SK-MEL-5 (cell line): ENCODE results near the gene MAST4. TPM values are rescaled to one million over a fixed set of nuclear protein-coding genes. Genes with fewer than 3 reads are reported as not detected.
"Not testable (repeated sequence)": the region's sequence is repeated elsewhere in the genome, so short reads cannot be mapped to it uniquely, and the experiment has no call there.

Experiments used
- DNase-seq: peaks from one replicate; pipeline ENCODE4 v3.0.0-alpha.2; 2016; ENCODE audit warnings: low read depth, low spot score
- in situ Hi-C: cut with HindIII; loops from 2 replicates; pipeline ENCODE4 v1.10.0; 2016; ENCODE audit warnings: low sequenced_read_pairs, high pct_unique_total_duplicates, low pct_unique_long_range_greater_than_20kb
- total RNA-seq: library from RNA; depleted of rRNA; stranded (reverse); fragments of >200 nt; shearing (Covaris generic); gene quantifications from 2 replicates; pipeline ENCODE4 v1.2.3, GENCODE V29; 2014

The MAST4 gene
- total RNA-seq, 1 experiment from 2014 or later: 1.6 TPM

DNA sequence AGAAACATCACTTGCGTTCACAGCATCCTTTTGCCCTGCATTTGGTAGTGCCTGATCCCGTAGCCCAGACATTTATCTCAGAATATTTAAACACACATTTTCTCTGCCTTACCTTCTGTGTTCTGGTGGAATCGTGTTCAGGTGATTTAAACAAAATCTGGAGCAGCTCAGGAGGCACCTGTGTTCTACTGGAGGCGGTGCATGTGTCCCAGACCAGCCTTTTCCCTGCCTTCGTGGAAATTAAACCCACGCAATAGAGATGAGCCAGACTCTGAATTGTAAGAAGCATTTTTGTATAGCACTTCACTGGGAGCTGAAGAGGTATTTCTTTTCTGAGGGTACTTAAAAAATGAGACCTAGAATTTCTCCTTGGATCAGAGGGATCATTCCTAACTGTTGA is 212.5 kb downstream of the MAST4 start:
- no peak for DNase-seq
- in situ Hi-C loops: no loop called here

DNA sequence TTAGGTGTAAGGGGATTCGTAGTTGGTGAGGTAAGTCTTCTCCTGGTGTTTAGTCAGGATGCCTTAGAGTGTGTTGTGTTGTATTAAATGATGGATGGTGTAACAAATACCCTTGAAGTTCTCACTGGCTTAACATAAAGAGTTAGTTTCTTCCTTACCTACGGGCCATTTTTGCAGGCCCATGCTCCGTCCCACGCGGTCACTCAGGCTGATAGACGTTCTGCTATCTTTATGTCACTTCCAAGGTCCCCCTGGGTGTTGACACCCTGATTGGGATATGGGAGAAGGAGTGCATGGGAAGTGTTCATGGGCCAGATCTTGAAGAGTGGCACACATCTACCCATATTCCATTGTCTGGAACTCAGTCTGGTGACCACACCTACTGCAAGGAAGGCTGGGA is 214.0 kb downstream of the MAST4 start:
- no peak for DNase-seq
- in situ Hi-C loops: no loop called here

DNA sequence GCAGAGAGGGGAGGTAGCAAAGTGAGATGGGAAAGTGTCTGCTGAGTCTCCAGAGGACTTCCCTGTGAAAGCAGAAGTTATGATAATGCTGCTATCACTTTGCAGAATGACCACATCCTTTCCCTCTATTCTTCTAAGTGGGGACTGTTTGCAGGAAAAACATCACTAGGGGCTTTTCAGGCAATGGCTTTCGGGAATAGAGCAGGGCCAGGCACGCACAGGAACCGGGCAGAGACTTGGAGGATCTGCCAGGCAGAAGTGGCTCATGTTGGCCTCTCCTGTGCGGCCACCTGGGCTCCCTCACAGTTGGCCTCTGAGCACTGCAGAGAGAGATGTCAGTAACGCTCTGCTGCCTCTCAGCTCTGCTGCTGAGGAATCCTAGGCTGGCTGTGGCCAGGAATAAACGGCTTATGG is 214.7 kb downstream of the MAST4 start:
- no peak for DNase-seq
- in situ Hi-C loops: no loop called here

DNA sequence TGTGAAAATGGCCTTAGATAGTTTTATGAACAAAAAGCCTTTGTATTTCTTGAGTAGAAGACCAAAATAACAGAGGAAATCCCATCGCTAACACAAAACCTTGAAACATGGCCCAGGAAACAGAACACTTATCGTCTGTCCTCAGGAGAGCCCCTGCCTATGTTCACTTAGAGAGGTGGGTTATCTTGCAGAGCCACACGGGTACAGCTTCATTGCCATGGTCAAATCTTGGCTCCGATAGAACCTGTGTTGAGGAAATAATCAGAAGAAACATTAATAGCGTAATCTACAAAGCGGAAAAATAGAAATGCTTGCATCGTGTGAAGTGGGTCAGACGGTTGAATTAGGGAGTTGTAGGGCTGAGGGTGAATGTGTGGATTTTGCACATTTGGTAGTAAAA is 216.1 kb downstream of the MAST4 start:
- DNase-seq: no peak
- in situ Hi-C loops: no loop called here

DNA sequence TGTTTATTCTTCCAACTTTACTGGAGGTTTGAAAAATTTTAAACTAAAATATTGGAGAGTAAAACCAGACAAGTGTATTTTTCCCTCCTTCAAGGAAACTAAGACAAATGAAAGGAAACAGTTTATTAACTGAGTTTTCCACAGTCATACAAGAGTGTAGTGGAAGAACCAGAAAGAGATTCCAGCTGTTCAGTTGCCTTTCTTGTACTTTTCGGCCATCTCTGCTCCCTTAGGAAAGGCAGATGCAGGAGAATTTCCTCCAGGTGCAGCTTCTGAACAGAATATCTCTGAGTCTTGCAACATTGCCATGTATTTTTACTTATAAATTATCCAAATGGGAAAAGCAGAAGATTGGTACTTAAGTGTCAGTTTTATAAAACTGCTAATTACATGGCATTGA is 217.1 kb downstream of the MAST4 start:
- in situ Hi-C loops: no loop called here
- DNase-seq: no peak

DNA sequence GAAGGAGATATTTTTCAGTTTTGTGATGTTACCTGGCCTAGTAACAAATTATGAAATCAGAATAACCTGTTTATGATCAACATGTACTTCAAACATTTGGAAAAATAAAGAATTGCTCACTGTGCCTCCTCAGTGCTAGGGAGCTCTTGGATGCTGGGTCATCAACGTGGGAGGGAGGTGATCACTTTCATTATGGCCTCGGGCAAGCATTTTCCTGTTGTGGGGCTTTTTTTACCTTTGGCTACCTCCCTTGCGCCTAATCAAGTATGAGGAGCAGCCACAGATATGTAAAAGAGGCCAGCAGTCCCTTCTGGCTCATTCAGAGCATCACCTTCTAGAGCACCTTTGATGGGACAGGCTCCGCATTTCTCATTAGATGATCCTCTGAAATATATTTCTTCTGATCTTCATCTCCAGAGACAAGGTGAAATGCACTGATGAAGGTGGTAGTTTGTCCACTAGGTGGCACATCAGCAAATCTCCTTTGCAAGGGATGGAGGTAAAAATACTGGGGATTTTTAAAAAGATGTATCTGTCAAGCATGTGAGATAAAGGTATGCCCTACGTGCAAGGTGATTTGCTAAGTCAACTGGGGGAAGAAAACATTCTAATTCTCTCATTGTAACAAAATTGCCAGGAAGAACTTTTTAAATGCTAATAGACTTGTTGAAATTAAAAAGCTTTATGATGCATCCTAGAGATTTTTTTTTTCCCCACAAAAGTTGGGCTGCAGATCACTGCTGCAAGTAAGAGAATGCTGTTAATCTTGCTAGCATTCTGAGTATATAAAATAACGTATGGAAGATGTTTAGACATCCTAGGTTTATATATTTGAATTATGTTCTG is 218.2 kb downstream of the MAST4 start:
- peak; percentile 61 for DNase-seq
- in situ Hi-C loops: no loop called here

DNA sequence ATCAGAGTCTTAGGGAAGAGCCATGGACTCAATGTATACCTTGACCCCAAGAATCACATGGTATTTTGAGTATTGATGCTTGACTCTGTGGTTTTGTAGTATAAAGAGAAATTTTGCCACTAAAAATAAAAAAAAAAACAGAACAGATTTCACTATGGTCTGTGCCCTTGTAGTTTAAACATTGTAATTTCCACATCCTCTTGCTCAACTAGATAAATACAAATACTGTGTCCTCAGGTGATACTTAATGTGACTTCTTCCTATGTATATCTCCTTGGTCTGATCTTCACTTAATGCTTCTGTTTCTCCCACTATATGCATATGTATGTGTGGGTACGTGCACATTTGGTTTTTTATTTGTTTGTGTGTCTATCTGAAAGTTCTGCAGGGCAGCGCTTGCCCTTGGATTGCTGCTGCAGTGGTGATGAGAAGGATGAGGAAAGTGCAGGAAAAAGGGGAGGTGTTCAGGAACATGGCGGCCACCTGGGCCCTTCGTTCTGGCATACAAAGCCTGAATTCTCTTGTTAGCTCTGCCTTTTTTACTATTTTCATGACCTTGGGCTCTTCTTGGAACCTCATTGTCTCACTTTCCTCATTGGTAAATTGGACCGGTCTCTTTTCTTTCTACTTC is 222.2 kb downstream of the MAST4 start:
- DNase-seq: no peak
- in situ Hi-C loops: no loop called here

DNA sequence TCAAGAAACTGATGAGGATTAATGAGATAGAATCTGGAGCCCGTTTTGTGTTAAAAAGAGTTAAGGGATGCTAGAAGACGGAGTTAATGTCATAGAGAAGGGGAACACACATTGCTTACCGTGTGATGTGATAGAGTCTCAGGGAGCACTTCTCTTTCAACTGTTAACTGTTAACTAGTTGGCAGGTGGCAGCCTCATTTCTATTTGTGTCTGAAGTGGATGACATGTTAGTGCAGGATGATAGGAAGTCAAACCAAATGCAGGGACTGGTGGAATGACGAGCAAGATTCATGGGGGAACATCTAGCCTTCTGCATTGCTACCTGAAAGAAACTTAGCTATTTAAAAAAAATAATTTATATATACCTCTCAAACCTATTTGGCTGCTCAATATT is 222.7 kb downstream of the MAST4 start:
- no peak for DNase-seq
- in situ Hi-C loops: no loop called here

DNA sequence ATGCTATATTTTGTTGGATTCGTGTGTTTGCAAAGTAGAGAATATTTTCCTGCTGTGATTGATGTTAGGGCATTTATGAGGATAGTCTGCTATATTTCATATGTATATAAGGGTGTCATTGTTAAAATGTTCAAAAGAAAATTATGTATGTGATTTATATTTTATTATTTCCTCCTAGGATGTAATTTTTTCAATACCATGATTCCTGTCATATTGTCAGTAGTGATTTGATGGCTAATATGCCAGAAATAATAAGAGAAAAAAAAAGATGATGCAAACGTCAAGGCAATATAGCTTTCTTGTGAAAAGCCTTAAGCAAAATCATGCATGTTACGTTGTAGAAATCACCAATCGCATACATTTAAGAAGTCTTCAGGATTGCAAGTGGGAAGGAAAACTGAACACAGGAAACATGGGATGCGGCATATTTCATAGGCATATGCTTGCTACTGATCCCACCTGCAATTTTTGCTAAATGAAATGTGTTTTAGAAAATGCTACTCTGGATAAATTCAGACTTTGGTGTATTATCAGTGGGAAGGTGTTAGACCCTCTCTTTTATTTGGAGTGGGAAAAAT is 224.5 kb downstream of the MAST4 start:
- in situ Hi-C loops: no loop called here
- no peak for DNase-seq

DNA sequence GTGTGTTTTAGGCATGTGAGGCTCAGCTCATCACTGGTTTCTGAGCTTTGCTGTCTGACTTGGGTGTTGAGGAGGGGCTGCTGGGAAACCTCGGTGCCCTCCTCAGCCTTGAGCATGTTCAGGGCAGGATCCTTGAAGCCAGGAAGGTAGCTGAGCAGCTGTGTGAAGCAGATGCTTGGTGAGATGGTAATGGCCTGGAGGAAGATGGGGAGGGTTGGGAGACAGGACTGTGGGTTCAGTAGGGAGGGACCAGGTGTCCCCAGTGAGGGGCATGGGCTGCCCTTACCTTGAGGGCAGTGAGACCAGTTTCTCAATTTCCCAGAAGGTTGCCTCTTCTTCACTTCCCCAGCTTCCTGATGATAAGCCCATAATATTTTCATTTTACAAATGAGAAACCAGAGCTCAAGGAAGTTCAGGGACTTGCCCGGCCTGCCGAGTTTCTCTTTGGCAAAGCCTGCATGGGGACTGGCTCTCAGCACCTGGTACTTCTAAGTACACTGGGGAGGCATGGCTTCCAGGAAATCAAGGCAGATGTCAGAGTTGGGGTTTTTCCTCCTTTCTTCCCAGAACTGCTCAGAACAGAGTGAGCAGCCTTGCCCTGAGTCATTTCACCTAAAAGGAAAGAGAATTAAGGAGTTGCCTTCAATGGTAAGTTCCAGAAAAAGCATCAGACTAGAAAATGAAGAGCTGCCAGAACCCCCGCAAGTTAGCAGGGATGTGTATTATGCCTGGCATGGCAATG is 225.7 kb downstream of the MAST4 start:
- in situ Hi-C loops: no loop called here
- DNase-seq: no peak

DNA sequence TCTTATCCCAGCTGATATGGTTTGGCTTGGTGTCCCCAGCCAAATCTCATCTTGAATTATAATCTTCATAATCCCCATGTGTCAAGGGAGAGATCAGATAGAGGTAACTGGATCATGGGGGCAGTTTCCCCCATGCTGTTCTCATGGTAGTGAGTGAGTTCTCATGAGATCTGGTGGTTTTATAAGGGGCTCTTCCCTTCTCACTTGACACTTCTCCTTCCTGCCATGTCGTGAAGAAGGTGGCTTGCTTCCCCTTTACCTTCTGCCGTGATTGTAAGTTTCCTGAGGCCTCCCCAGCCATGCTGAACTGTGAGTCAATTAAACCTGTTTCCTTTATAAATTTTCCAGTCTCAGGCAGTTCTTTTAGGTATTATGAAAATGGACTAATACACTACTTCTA is 226.7 kb downstream of the MAST4 start:
- in situ Hi-C loops, DNase-seq: not testable (repeated sequence)

DNA sequence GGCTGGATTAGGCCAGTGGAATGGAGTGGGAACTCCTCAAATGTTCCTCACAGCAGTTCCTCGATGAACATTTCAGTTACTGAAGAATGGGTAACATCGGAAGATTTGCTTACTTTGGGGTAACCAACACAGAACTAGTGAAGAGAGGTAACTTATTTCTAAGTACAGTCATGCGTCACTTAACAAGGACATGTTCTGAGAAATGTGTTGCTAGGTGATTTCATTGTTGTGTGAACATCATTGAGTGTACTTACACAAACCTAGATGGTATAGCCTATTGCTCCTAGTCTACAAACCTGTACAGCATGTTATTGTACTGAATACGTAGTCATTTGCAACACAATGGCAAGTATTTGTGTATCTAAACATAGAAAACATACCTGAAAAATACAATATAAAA is 228.3 kb downstream of the MAST4 start:
- no peak for DNase-seq
- in situ Hi-C loops: no loop called here

DNA sequence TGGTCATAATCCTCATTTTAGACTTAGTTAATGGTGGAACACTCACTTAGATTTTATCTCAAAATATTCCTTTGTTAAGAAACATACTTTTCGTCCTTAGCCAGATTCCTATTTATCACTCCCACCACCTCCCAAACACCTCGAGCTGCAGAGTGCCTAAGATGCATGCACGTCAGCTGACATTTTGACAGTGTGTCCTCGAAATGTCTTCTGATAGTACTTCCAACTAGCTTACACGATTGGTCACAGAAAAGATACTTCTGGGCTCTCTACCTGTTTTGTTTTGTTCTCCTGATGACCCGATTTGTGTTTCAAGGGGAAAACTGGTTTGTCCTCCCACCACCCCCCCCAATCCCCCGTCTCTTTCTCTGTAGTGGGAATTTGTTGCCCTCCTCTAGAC is 230.1 kb downstream of the MAST4 start:
- in situ Hi-C loops: no loop called here
- no peak for DNase-seq

DNA sequence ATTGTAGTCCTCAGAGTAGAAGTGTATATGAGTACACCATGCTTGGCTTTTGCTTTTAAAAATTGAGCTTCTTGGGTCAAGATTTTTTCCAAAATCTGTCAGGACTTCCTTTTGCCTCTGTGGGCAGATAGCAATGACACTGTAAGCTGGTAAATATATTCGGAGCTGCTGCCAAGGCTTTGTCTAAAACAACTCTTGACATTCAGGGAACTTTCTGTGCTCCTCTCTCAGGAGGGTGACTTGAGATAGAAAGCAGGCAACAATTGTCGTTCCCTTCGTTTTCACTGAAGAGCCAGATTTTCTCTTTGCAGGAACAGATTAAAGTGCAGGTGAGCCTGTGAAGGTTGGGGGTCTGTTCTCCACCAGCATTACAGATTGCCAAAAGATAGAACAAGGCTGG is 230.5 kb downstream of the MAST4 start:
- in situ Hi-C loops: no loop called here
- no peak for DNase-seq

DNA sequence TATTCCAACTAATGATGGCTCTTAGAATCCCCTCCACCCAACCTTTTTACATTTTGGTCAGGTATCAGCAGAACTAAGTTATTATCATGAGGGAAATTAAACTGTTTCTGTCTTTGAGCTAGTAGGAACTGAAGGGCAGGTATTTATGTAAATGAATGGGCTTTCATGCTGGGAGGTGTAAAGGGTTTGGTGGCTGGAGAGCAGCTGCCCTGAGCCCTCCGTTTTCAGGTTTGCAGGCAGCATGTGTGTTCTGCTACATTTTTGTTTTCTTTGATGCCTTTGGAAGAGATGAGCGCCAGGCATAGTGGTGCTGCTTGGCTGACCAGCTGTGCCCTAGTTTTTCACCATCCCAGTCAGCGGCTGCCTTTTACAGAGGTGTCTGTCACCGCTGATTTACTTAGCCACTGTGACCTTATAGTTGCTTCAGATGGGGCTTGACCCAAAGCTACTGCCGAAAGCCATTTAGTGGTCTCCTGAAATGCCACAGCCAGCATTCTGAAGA is 231.9 kb downstream of the MAST4 start:
- in situ Hi-C loops: no loop called here
- DNase-seq: no peak

DNA sequence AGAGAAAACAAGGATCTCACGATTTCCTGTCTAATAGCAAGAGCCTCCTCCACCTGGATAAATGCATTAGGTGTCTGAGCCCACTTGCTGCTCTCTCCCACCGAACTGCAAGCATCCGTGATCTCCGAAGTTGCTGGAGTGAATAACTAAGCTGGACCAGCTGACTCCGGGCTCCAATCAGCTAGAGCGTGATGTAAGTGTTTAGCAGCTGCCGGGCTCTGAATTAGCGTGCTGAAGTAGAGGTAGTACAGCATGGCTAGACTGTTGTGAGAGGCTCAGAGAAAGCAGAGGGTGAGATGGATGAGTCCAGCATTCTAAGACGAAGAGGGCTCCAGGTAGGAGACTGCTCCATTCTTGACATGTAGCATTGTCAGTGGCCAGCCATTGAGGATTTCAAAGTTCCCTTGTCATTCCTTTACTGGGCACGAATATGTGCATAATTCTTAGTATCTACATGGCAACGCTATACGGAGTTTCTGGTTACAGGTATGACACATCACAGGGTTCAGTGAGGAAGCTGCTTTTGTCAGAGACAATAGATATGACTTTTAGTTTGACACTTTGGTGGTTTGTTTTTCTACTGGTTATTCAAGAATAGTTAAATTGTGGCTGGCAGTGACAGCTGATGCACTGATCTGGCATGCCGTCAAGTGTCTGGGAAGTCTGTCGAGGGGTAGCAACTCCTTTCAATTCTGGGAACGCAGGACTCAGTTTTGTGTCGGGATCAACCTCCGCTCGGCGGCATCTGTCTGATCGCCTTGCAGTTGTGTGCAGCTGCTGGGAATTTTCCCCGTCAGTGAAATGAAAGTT is 232.6 kb downstream of the MAST4 start:
- no peak for DNase-seq
- in situ Hi-C loops: no loop called here

DNA sequence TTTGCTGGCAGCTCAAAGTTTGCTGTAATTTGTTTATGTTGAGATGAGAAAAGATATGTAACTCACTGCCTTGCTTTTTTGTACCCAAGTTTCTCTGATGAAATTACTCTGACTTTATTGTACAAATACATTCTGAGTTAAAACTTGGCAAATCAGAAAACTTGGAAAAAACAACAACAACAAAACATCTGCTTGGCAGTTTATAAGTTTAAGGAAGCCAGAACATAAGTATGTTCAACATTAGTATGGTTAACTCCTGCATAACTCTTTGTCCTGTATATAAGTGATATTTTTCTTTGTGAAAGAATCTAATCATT is 233.1 kb downstream of the MAST4 start:
- no peak for DNase-seq
- in situ Hi-C loops: no loop called here

DNA sequence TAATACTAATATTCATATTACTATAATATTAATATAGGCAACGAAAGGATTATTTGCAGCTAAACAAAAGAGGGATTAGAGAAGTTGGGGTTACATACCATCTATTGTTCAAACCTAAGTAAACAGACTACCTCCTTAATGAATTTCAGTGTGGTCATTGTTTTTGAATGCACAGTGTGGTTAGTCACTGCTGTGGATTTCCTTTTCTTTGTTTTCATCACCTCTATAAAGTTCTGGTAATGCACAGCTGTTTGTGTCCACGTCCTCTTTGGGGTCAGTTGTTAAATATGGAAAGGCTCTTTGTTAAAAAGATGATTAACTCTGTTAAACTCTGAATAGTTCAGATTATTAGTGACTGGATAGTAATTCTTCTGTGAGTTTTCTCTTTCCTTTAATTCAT is 233.6 kb downstream of the MAST4 start:
- DNase-seq: no peak
- in situ Hi-C loops: no loop called here
